HepG2 (cell line): ENCODE results near the gene PEX7. TPM values are rescaled to one million over a fixed set of nuclear protein-coding genes. Genes with fewer than 3 reads are reported as not detected.

Source experiments
- ATAC-seq: fragments of 200-7000 bp; cut with Tn5 transposase; 3 replicates; pipeline ENCODE4 v1.9.1; 2020; ENCODE audit warnings: mild to moderate bottlenecking, moderate library complexity
- BruUV-seq: library from RNA; stranded (reverse); fragments of 400-500 nt; replicated peaks from 2 replicates; lab custom pipeline; 2021; lab: Mats Ljungman, UMichigan
- CTCF ChIA-PET: fragments of 300-600 bp; formaldehyde crosslinking; extraction: SDS; loops from one replicate; lab custom pipeline; 2021; ENCODE audit warnings: low total read pairs, inconsistent platforms, low intra/inter-chr PET ratio; lab: Yijun Ruan, JAX
- POLR2A ChIA-PET: fragments of 350-600 bp; sonication (Branson Sonifier 250); formaldehyde crosslinking; loops from one replicate; lab custom pipeline; 2020; ENCODE audit warnings: antibody characterized with exemption, inconsistent platforms; lab: Yijun Ruan, JAX
- DNase-seq: peaks from one replicate; pipeline ENCODE4 v3.0.0-alpha.2; 2015; ENCODE audit warnings: low spot score
- FAIRE-seq: peaks from 3 replicates; lab custom pipeline; 2011; peaks lifted over from hg19 to GRCh38; lab: Jason Lieb, UNC
- H2AFZ ChIP-seq: one replicate; pipeline ENCODE4 v1.6.1; 2011; ENCODE audit warnings: low read length, inconsistent platforms
- H3K27ac ChIP-seq: fragments of 300-600 bp; 3 replicates; pipeline ENCODE4 v1.8.0; 2011; ENCODE audit warnings: mixed run types, mild to moderate bottlenecking, mixed read lengths, low read length, inconsistent platforms; ENCODE audit not compliant: insufficient read depth; ENCODE audit errors: extremely low read length
- H3K27me3 ChIP-seq, 2 experiments: fragments of 200-600 bp in 1 of 2; 2 replicates in 1 of 2; 3 replicates in 1 of 2; pipeline versions ENCODE4 v1.6.0 to v1.8.0; 2011; ENCODE audit warnings: low read length in 2 of 2, mild to moderate bottlenecking in 2 of 2, moderate library complexity in 2 of 2, inconsistent platforms in 1 of 2; ENCODE audit not compliant: insufficient read depth in 2 of 2, control insufficient read depth in 1 of 2
- H3K36me3 ChIP-seq, 2 experiments: fragments of 200-600 bp in 1 of 2; replicated peaks in 1 of 2; 2 replicates in 1 of 2; 3 replicates in 1 of 2; pipeline versions ENCODE4 v1.5.1 to v1.8.0; 2011; ENCODE audit warnings: low read length in 2 of 2, inconsistent platforms in 1 of 2; ENCODE audit not compliant: insufficient read depth in 2 of 2, control insufficient read depth in 1 of 2
- H3K4me1 ChIP-seq: 2 replicates; pipeline ENCODE4 v1.5.1; 2012; ENCODE audit warnings: low read length, inconsistent platforms; ENCODE audit not compliant: insufficient read depth
- H3K4me2 ChIP-seq: 2 replicates; pipeline ENCODE4 v1.6.0; 2011; ENCODE audit warnings: low read depth, low read length, inconsistent platforms
- H3K4me3 ChIP-seq, 3 experiments: fragments of 200-600 bp in 1 of 3; sonication (generic), shearing (Covaris generic) in 1 of 3; replicated peaks in 1 of 3; 2 replicates each; pipeline ENCODE4 v1.5.1; 2011 to 2016; ENCODE audit warnings: low read length in 3 of 3, inconsistent platforms in 2 of 3, low read depth in 2 of 3, mild to moderate bottlenecking in 2 of 3, control low read depth in 1 of 3, mixed read lengths in 1 of 3; ENCODE audit not compliant: insufficient read depth in 1 of 3
- H3K79me2 ChIP-seq: one replicate; pipeline ENCODE4 v1.6.1; 2011; ENCODE audit warnings: low read length, inconsistent platforms; ENCODE audit not compliant: insufficient read depth
- H3K9ac ChIP-seq: 2 replicates; pipeline ENCODE4 v1.6.0; 2011; ENCODE audit warnings: mild to moderate bottlenecking, low read depth, low read length, inconsistent platforms; ENCODE audit not compliant: insufficient read depth
- H3K9me3 ChIP-seq: 2 replicates; pipeline ENCODE4 v1.5.1; 2012; ENCODE audit warnings: mild to moderate bottlenecking, low read length
- H4K20me1 ChIP-seq: 2 replicates; pipeline ENCODE4 v1.6.0; 2011; ENCODE audit warnings: inconsistent platforms, mild to moderate bottlenecking, low read length, moderate library complexity; ENCODE audit not compliant: insufficient read depth
- ARNT2 ChIP-seq: sonication (generic); formaldehyde crosslinking; IDR thresholded peaks from 2 replicates; pipeline ENCODE4 v1.8.0; 2022; ENCODE audit warnings: mild to moderate bottlenecking, low read depth, missing genetic modification reagents, moderate library complexity
- FOXP1 ChIP-seq, 2 experiments: fragments of 450-650 bp in 1 of 2; IDR thresholded peaks; 2 replicates each; pipeline ENCODE4 v1.6.1; 2017 to 2018; ENCODE audit warnings: antibody characterized with exemption in 1 of 2
- GPN1 ChIP-seq: sonication (generic); formaldehyde crosslinking; IDR thresholded peaks from 2 replicates; pipeline ENCODE4 v1.5.1; 2020; ENCODE audit warnings: missing genetic modification reagents, borderline replicate concordance
- HNF4G ChIP-seq, 2 experiments: sonication (generic) in 1 of 2; formaldehyde crosslinking in 1 of 2; IDR thresholded peaks; 2 replicates each; pipeline versions ENCODE4 v1.4.0 to v1.6.1; 2011 to 2020; ENCODE audit warnings: borderline replicate concordance in 2 of 2, low read depth in 2 of 2, mild to moderate bottlenecking in 2 of 2, low read length in 1 of 2, missing genetic modification reagents in 1 of 2, moderate library complexity in 1 of 2
- KMT2B ChIP-seq: IDR thresholded peaks from 2 replicates; pipeline ENCODE4 v1.6.1; 2016; ENCODE audit warnings: missing genetic modification reagents, missing compliant biosample characterization
- MEIS1 ChIP-seq: sonication (generic); formaldehyde crosslinking; IDR thresholded peaks from 2 replicates; pipeline ENCODE4 v1.9.0; 2021; ENCODE audit warnings: mild to moderate bottlenecking, missing genetic modification reagents, moderate library complexity, borderline replicate concordance
- NCOA2 ChIP-seq: sonication (generic); formaldehyde crosslinking; IDR thresholded peaks from 2 replicates; pipeline ENCODE4 v1.8.0; 2022; ENCODE audit warnings: inconsistent platforms
- NFE2L1 ChIP-seq: sonication (generic); formaldehyde crosslinking; IDR thresholded peaks from 2 replicates; pipeline ENCODE4 v1.4.0; 2020; ENCODE audit warnings: missing genetic modification reagents, mild to moderate bottlenecking, borderline replicate concordance
- PAF1 ChIP-seq: IDR thresholded peaks from 2 replicates; pipeline ENCODE4 v1.6.1; 2016; ENCODE audit warnings: missing genetic modification reagents, missing compliant biosample characterization
- RXRA ChIP-seq: sonication (generic); formaldehyde crosslinking; IDR thresholded peaks from 2 replicates; pipeline ENCODE4 v1.5.1; 2020; ENCODE audit warnings: missing genetic modification reagents
- SETDB1 ChIP-seq: sonication (generic); formaldehyde crosslinking; IDR thresholded peaks from 2 replicates; pipeline ENCODE4 v1.5.1; 2020; ENCODE audit warnings: missing genetic modification reagents, mild to moderate bottlenecking, borderline replicate concordance
- SRSF9 ChIP-seq: fragments of 200-400 bp; formaldehyde crosslinking; IDR thresholded peaks from 2 replicates; pipeline ENCODE4 v1.6.1; 2018; ENCODE audit warnings: borderline replicate concordance, mild to moderate bottlenecking, low read depth, low read length; ENCODE audit not compliant: insufficient read depth, poor library complexity, severe bottlenecking
- ZBTB37 ChIP-seq: sonication (generic); formaldehyde crosslinking; IDR thresholded peaks from 2 replicates; pipeline ENCODE4 v1.4.0; 2020; ENCODE audit warnings: mild to moderate bottlenecking, missing genetic modification reagents
- ZBTB42 ChIP-seq: sonication (generic); formaldehyde crosslinking; IDR thresholded peaks from 2 replicates; pipeline ENCODE4 v1.5.0; 2020; ENCODE audit warnings: mild to moderate bottlenecking, missing genetic modification reagents
- ZNF331 ChIP-seq: sonication (generic); formaldehyde crosslinking; IDR thresholded peaks from 2 replicates; pipeline ENCODE4 v1.4.0; 2020; ENCODE audit warnings: missing genetic modification reagents
- WGBS: methylation state at CpG from one replicate; pipeline ENCODE4 v1.1.6; 2017; ENCODE audit warnings: low lambda C conversion rate; 5-methylcytosine and 5-hydroxymethylcytosine counted together
- in situ Hi-C: cut with HindIII; loops from 2 replicates; pipeline ENCODE4 v1.10.0; 2017; ENCODE audit warnings: low pct_unique_long_range_greater_than_20kb; ENCODE audit not compliant: extremely low pct_ligation_motif_present
- intact Hi-C: fragments of 100-400 bp; cut with micrococcal nuclease; formaldehyde crosslinking; loops from one replicate; pipeline ENCODE4 v1.10.0; 2022; ENCODE audit not compliant: unreplicated experiment
- polyA plus RNA-seq, 8 experiments: library from polyadenylated mRNA; depleted of rRNA in 3 of 8; stranded (reverse) in 7 of 8; unstranded in 1 of 8; fragments of >200 nt; fragmentation: Illumina TruSeq in 4 of 8; extraction: Trizol in 4 of 8; gene quantifications; 2 replicates each; pipeline versions ENCODE4 v1.2.1 to v1.2.3, GENCODE V29; 2011 to 2016; ENCODE audit warnings: low read depth in 4 of 8, missing spikeins in 1 of 8, mixed read lengths in 1 of 8; ENCODE audit not compliant: insufficient read depth in 1 of 8
- total RNA-seq, 5 experiments: library from RNA; depleted of rRNA; stranded (reverse); fragments of >200 nt; fragmentation: Illumina TruSeq; extraction: Trizol; gene quantifications; 2 replicates each; pipeline ENCODE4 v1.2.3, GENCODE V29; 2016; ENCODE audit warnings: low read depth in 1 of 5
- TF ChIP-seq, protein P1 (sequence below): IDR thresholded peaks from 2 replicates; pipeline ENCODE4 v1.6.1; 2016; ENCODE audit warnings: low read depth, borderline replicate concordance
- TF ChIP-seq, protein P2 (sequence below): sonication (generic); formaldehyde crosslinking; IDR thresholded peaks from 2 replicates; pipeline ENCODE4 v1.8.0; 2022; ENCODE audit warnings: mild to moderate bottlenecking, missing genetic modification reagents; ENCODE audit not compliant: insufficient replicate concordance

The PEX7 gene
- total and polyA plus RNA-seq, 2 of the 13 experiments (the other 11 are each of a cell fraction or from before 2014, with no cell fraction given) = 0.04 to 0.53 TPM

- CTCF ChIA-PET = no interaction called here
- H3K36me3 ChIP-seq = no peaks in the 10 kb centered on the region
- no peaks in the 10 kb centered on the region for H4K20me1 ChIP-seq
- DNase-seq = no peak
- H3K4me1 ChIP-seq = no peaks in the 10 kb centered on the region
- 27% methylated on average over 7 of the region's 7 CpGs for WGBS
- H3K4me2 ChIP-seq = no peak overlapping the region
- H3K9ac ChIP-seq = no peak overlapping the region
- in situ Hi-C loops = loop anchor here (25.0 kb wide), 1 partner anchor 685 kb away; no protein-coding TSS in a partner anchor
- no peak for FAIRE-seq
- no peak overlapping the region for H3K4me3 ChIP-seq
- no peak overlapping the region for H3K27ac ChIP-seq
- TF ChIP-seq ZNF331 (CRISPR knock-in tag) = no peak
- TF ChIP-seq HNF4G (IDR thresholded peaks at IDR 0.05; ENCODE audit: borderline replicate concordance, low read depth, low read length) = no peak
- TF ChIP-seq HNF4G (CRISPR knock-in tag; IDR thresholded peaks at IDR 0.05; ENCODE audit: borderline replicate concordance, low read depth) = no peak
- TF ChIP-seq, protein P1, sequence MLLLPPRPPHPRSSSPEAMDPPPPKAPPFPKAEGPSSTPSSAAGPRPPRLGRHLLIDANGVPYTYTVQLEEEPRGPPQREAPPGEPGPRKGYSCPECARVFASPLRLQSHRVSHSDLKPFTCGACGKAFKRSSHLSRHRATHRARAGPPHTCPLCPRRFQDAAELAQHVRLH (CRISPR knock-in tag) = no peak
- TF ChIP-seq KMT2B (CRISPR knock-in tag) = no peak
- TF ChIP-seq GPN1 (CRISPR knock-in tag) = no peak
- TF ChIP-seq MEIS1 (CRISPR knock-in tag) = no peak
- TF ChIP-seq FOXP1 (IDR thresholded peaks at IDR 0.05) = no peak
- TF ChIP-seq FOXP1 (CRISPR knock-in tag; IDR thresholded peaks at IDR 0.05) = no peak
- no peak for TF ChIP-seq ARNT2 (CRISPR knock-in tag)
- TF ChIP-seq, protein P2, sequence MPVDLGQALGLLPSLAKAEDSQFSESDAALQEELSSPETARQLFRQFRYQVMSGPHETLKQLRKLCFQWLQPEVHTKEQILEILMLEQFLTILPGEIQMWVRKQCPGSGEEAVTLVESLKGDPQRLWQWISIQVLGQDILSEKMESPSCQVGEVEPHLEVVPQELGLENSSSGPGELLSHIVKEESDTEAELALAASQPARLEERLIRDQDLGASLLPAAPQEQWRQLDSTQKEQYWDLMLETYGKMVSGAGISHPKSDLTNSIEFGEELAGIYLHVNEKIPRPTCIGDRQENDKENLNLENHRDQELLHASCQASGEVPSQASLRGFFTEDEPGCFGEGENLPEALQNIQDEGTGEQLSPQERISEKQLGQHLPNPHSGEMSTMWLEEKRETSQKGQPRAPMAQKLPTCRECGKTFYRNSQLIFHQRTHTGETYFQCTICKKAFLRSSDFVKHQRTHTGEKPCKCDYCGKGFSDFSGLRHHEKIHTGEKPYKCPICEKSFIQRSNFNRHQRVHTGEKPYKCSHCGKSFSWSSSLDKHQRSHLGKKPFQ (CRISPR knock-in tag) = no peak
- no peak for TF ChIP-seq ZBTB37
- TF ChIP-seq NCOA2 (CRISPR knock-in tag) = no peak
- no peak for TF ChIP-seq SRSF9
- TF ChIP-seq RXRA = no peak
- TF ChIP-seq NFE2L1 = no peak
- no peak for TF ChIP-seq PAF1
- no peak for TF ChIP-seq SETDB1 (CRISPR knock-in tag)
- no peak for TF ChIP-seq ZBTB42 (CRISPR knock-in tag)
- no peak for ATAC-seq
- intact Hi-C loops = no loop called here
- no peak overlapping the region for H2AFZ ChIP-seq
- no peaks in the 10 kb centered on the region for H3K79me2 ChIP-seq
- H3K9me3 ChIP-seq = no peaks in the 10 kb centered on the region
- POLR2A ChIA-PET = no interaction called here
- peaks cover 0 to 12% of the 10 kb centered on the region in 2 experiments; a peak in 2 of 5 replicates for H3K27me3 ChIP-seq
- no TSS peak for BruUV-seq
Observed at GRCh38 chr6:136952714-136953260, 130.4 kb downstream of the PEX7 start.
